ENCODE measurements around the gene SGCB. TPM values are rescaled to one million over a fixed set of nuclear protein-coding genes. Genes with fewer than 3 reads are reported as not detected.

The SGCB gene, protein sequence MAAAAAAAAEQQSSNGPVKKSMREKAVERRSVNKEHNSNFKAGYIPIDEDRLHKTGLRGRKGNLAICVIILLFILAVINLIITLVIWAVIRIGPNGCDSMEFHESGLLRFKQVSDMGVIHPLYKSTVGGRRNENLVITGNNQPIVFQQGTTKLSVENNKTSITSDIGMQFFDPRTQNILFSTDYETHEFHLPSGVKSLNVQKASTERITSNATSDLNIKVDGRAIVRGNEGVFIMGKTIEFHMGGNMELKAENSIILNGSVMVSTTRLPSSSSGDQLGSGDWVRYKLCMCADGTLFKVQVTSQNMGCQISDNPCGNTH
- 31.2 and 31.3 TPM in 2 replicates for total RNA-seq

DNA sequence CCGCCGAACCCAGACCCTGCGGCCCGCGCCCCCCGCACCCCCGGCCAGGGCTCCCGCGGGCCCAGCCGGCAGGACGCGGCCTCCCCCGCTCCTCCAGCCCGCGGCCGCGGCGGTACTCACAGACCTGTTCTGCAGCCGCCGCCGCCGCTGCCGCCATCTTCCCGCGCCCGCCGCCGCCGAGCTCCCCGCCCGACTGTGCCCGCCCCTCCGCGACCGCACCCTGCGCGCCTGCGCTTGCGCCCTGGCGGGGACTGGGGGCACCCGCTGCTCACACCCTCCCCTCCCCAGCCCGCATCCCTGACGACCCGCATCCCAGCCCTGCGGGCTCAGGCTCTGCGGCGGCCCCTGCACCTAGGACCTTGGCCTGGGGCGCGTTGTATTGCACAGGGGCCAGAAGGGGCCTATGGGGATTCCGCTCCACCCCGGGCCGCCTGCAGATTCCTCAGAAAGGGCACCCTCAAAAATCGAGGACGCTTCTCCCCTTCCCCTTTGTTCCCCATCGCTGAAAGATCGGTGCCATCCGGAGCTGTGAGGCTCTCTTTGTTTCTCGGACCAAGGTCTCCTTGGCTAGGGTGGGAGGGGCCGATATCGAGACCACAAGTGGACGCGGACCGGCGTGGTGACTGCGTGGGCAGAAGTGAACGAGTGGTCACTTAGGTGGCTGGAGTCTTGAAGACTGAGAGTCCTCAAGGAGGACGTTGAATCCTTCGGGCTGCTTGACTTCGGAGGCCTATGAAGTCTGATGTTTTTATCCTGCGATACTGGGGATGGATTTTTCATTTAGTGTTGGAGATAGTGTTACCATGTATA is at the start of gene SGCB:
Gene SGCB (minus strand): TSS at position 197 of the 810 bp plus-strand sequence. CDS start 40 bp downstream, at position 157.

DNA sequence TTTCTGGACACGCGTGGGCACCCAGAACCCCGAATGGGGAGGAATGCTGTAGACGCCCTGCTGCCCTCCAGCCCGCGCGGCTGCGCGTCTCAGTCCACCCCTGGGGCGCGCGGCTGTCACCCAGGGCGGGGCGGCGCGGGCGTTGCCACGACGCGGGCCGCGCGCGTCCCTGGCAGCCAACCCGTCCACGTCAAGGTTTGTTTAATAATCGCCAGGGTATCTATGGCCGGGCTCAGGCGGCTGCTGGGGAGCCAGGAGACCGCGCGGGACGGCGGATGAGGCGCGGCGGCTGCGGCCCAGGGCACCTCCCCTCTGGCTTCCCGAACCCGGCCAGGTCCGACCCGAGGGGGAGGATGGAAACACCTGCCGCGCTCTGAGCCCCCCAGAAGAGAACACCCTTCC is 13.1 kb upstream of the SGCB start, which contains the start of gene SPATA18:
Gene SPATA18 (plus strand): TSS at position 92 of the 402 bp plus-strand sequence. CDS start 401 bp downstream, outside the sequence.

DNA sequence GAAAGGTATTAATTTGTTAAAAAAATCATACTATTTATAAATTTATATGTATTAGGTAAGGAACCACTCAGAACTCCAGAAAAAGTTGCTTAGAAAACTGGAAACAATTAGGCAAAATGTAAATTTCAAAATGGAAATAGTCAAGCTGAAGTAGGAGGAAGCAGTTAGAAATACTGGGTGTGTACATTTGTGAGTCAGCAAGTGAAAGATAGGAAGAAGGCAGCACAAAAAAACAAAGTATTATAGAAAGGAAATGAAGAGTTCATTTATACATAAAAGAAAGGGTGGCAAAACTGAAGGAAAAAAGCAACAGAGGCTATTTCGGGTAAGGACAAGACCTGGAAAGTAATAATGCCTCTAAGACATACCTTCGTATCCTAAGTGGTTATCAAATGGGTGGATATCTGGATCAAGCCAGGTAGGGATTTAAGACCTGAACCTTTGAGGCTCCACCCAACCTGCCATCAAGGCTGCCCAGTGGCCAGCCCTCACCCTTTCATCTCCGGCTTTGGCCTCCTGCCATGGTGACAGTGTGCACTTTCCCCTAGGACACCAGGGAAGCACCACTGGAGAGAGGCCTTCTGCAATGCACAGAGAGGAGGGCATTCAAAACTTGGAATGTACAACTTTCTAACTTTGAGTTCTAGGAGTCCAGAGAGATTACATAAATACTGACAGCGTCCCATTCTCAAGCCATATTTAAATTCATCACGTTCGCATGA is 18.0 kb downstream of the SGCB start, which contains the start of gene LRRC66:
Gene LRRC66 (minus strand): TSS at position 428 of the 722 bp plus-strand sequence. CDS start 2,750 bp downstream, outside the sequence.

Other genes with a start within 250 kb of the SGCB start
- 41.6 and 48.5 TPM in 2 replicates for gene DCUN1D4, start 195.1 kb downstream of the SGCB start, total RNA-seq
- gene LRRC66, start 17.9 kb downstream of the SGCB start, total RNA-seq: 0.28 and 0.38 TPM in 2 replicates
- 8.4 and 17.2 TPM in 2 replicates for gene SPATA18, start 13.0 kb upstream of the SGCB start, total RNA-seq

Data from regular cardiac myocyte (primary cell).